Fibroblast of skin of abdomen (primary cell): ENCODE data around the gene TMOD2.

ENCODE experiments used
- DNase-seq: peaks from one replicate; pipeline ENCODE4 v3.0.0-alpha.2; 2013

The TMOD2 gene

GRCh38 chr15:51828621-51829375 lies 77.4 kb downstream of the TMOD2 start:
- DNase-seq: no peak

DNA sequence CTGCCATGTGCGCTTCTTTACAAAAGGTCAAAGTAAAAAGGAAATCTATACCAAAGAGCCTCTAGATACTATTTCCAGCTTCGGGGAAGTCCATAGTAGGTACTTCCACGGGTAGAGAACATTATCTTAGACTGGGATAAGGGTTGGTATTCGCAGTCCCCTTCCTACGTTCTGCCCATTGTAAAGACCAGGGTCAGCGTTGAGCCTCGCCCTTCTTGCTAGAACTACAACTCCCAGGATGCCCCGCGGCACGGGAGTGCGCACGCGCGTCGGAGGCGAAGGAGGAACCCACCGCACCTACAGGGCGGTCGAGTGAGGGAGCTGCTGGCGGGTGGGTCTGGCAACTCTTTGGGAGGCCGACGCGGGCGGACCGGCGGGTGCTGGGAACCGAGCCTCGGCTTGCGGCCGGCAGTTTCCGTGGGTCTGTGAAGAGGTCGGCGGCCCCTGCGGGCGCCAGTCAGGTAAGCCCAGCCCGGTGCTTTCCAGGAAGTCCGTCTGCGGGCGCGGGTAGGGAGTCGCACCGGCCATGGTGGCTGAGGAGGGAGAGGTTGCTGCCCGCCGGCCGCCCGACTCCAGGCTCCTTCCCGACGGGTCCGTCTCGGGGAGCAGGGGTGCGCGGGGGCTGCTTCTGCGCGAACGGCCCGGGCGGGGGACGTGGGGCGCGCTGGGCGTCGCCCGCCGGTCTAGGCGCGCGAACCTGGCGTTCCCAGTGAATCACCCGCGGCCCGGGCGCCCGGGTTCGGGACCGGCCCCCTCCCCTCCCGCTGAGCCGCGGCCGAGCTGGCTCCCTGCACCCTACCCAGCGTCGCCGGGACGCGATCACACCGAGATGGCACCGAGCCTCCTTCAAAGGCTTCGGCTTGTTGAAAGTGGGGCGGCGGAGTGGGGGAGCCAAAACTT lies 78.2 kb downstream of the TMOD2 start, which contains the start of gene TMOD3:
TMOD3 (plus strand) TSS at position 278 of the 900 bp plus-strand sequence. CDS start 33,232 bp downstream, outside the sequence.
- DNase-seq: peak; percentile 87

DNA sequence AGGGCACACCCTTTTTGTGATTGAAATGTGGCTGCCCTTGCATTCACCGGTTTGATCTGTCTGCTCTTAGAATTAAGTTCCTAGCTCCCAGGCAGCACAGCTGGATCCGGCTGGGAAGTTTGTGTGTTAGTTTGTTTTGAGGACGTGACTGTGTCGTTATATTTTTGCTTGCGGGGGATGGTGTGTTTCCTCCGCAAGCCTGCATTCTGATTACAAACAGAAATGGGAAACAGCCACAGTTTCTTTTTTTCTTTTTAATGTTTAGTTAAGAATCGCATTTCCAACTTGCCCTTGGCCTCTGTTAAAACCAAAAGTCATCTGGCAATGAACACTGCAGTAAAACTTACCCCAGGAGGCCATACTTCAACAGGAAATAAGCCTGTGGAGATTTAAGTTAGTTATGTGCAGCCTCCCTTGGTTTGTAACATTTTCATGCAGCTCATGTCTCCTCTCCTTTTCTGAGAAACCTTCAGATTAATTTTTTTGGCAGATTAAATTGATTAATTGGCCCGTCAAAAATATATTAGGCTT lies 78.9 kb downstream of the TMOD2 start:
- no peak for DNase-seq

DNA sequence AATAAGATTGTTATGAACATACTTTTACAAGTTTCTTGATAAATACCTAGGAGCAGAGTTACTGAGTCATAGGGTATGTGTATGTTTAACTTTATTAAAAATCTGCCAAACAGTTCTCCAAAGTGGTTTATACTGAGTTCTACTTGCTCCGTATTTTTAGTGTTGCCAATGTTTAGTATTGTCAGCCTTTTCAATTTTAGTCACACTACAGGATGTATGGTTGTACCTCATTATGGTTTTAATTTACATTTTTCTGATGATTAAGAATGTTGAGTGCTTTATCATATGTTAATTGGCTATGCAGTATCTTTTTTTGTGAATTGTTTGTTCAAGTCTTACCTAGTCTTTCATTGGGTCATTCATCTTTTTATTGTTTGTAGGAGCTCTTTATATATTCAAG lies 82.4 kb downstream of the TMOD2 start:
- DNase-seq: no peak

GRCh38 chr15:51837792-51838251 lies 86.4 kb downstream of the TMOD2 start:
- DNase-seq: no peak

DNA sequence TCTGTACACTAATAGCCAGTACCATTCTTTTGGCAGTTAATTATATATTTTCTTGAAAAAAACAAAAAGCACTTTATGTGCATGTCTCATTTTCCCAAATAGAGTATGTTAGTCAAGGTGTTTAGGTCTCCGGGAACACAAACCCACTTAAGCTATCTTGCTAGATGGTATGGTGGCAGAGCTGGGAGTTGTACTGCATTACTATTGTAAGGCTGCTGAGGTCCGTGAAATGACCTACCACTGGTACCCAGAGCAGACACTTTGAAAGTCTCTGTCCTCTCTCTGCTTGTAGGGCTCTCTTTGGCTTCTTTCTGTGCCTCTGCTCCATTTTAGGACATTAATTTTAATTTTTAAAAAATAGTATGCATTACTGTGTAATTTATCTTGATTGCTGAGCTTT lies 86.9 kb downstream of the TMOD2 start:
- DNase-seq: no peak

DNA sequence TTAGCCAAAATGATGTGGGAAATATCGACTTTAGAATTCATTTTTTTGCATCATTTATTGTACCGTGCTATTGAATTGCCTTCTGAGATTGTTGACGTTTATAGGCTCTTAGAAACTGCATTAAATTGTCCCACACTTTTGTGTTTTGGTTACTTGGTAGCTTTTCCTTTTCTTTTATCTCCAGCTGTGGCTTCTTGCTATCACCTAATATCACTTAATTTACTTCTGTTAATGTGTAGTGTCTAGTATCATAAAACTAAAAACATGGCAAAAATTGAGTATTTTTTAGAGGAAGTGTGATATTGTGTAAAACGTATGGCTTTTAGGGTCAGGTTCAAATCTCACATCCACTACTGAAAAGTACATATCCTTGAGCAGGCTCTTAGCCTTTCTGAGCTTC lies 89.3 kb downstream of the TMOD2 start:
- no peak for DNase-seq

- no peak for DNase-seq
Measured at GRCh38 chr15:51841406-51842040, 90.1 kb downstream of the TMOD2 start.

DNA sequence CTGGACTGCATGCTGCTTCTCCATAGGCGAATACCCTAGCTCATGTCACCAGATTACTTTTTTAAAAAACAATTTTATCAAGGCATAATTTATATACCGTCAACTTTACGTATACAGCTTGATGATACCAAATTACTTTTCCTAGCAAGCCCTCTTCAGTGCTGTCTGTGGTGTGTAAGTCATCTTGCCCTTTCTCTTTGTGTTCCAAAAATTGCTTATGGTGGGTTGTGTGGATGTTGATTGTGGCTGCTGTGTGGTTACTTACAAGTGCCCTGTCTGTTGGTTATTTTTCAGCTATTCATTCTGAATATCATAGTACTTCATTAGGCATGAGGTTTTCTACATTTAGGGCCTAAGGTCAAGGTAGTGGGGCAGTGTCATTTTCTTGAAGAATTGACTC lies 90.9 kb downstream of the TMOD2 start:
- no peak for DNase-seq

- DNase-seq: peak; percentile 35
Measured at GRCh38 chr15:51842852-51843737, 91.7 kb downstream of the TMOD2 start.

DNA sequence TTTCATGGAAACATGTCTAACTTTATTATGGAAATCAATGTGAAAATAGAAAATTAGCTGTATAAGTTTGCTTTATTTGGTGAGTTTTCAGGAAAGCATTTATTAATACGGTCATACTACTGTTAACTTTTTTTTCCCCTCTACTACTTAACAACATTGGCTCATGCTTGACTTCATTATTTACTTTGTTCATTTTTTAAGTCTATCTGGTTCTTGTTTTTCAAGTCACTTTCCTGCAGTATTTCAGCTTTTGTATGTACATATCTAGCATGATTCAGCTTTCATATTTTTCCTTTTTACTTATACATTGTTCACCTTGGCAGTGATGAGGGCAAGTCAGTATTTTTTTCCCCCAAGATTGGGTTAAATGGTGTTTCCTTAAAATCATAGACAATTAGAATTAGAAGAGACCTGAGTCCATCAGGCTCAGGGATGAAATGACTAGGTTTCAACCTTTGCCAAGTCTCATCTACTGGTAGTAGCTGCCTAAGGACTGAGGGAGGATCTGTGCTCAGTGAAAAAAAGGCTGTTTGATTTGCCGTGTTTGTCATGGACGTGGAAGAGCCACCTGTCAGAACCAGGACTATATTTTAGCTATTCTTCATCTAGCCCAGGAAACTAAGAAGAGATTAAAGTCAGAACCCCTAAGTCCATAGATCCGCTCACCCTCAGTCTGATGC lies 93.5 kb downstream of the TMOD2 start:
- no peak for DNase-seq

DNA sequence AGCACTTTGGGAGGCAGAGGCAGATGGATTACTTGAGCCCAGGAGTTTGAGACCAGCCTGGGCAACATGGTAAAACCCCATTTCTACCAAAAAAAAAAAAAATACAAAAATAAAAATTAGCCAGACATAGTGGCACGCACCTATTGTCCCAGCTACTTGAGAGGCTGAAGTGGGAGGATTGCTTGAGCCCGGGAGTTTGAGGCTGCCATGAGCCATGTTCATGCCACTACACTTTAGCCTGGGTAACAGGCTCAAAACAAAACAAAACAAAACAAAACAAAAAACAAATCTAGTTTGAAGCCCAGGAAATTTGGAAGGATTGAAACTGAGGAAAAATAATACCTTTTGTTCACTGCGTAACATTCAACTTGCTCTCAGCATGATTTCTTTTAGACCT lies 94.7 kb downstream of the TMOD2 start:
- DNase-seq: no peak

DNA sequence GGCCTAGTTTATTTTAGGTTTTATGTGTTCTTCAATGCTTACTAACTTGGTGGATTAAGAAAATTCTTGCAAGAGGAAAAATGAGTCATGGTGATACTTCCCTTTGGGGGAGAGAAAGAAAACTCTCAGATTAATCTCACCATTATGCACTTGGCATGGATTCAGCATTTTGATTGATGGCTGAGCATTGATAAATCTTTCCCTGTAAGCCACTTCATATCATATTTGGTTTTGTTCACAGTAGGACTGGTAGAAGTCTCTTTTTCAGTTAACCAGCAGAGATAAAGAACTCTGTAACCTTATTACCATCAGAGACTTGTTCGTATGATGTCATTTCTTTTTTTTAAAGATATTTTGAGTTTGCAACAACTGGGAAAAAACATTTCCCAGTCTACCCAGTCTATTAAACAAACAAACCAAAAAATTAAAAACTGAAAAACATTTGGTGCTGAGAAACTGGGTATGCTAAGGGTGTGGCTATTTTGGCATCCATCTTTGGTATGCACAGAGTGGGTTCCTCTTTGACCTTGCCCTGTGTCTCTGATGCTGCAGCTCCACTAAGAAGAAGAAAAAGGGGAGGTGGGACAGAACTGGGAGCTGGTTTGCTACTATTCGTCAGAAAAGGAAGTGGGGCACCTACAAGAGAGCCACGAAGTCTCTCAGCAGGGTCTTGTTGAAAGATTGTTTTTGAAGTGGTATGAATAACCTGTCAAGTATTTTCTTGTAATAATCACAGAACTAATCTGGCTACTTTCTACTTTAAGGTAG lies 95.2 kb downstream of the TMOD2 start:
- peak; percentile 64 for DNase-seq

- no peak for DNase-seq
Measured at GRCh38 chr15:51848811-51849210, 97.4 kb downstream of the TMOD2 start.

DNA sequence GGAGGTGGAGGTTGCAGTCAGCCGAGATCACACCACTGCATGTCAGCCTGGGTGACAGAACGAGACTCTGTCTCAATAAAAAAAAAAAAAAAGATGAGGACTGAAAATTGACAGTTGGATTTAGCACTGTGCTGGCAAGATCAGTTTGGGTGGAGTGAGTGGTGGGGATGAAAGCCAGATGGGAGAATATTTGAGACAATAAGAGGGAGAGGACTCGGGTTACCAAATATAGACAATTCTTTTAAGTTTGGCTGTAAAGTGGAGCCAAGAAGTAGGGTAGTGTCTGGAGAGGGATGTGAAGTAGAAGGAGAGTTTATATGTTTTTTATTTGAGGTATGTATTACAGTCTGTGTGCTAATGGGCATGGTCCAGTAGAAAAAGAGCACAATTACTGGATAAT lies 98.5 kb downstream of the TMOD2 start:
- peak; percentile 25 for DNase-seq

GRCh38 chr15:51853998-51854397 lies 102.6 kb downstream of the TMOD2 start:
- peak; percentile 30 for DNase-seq

GRCh38 chr15:51855612-51856011 lies 104.2 kb downstream of the TMOD2 start:
- no peak for DNase-seq

DNA sequence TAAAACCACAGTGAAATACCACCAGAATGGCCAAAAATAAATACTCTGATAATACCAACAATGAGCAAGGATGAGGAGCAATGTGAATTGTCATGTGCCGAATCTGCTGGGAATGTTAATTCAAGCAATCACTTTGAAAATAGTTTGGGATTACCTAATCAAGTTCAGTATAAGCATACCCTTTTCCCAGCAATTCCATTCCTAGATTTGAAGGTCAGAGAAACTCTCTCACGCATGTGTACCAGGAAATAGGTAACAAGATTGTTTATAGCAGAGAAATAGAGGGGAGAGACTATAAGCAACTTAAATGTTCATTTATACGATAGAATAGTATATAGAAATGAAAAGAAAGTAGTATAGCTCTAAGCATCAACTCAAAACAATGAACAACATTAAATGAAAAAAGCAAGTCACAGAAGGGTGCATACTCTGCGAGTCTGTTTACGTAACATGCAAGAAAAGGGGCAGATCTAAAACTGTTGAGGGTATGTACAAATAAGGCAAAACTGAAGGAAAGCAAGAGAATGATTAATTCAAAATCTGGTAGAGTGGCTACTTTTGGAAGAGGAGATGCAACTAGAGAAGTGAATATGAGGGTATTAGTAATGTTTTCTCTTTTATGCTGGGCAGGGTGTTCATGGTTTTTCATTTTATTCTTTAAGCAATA lies 105.5 kb downstream of the TMOD2 start:
- no peak for DNase-seq

DNA sequence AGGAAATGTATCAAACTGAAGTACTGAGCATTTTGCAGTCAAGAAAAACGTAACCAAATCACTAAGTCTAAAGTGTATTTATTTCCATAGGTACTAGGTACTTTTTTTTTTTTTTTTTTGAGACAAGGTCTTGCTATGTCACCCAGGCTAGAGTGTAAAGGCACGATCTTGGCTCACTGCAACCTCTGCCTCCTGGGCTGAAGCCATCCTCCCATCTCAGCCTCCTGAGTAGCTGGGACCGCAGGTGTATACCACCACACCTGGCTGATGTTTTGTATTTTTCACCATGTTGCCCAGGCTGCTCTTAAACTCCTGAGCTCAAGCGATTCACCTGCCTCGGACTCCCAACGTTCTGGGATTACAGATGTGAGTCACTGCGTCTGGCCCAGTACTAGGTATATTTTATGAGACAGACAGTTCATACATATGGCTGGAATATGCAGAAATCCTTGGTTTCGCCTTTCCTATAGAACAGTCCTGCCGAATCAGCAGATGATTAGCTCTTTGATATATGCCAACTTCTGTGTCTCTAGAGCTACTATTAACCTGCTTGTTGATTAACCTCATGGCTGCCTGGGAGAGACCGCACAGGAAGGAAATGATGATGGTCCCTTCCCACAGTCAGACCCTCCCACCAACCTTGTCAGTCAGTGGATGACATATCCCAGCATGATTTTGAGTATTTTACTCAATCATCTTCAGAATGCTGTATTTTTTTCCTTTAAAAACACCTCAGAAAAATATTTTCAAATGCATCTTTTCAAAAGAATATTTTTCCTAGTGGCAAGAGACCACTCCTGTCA lies 110.4 kb downstream of the TMOD2 start:
- DNase-seq: peak; percentile 38
